CD4-positive, alpha-beta T cell treated with Interleukin-4 for 4 hours (primary cell): ENCODE data around the gene SPATS2L.

Experiments
- DNase-seq: peaks from one replicate; pipeline ENCODE4 v3.0.0-alpha.2; 2020

The SPATS2L gene

DNA sequence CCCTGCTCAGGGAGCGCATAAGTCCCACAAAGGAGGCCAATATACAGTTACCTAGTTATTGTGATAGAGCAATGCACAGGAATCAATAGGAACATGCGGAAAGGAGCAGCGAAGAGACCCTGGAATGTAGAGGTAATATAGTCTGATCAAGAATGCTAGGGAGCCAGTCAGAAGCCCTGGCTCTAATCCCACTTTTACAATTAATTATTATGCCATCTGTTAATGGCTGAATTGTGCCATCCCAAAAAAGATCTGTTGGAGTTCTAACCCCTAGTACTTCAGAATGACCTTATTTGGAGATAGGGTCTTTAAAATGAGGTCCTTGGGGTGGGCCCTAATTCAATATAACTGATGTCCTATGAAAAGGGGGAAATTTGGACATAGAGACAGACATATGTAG is 7.7 kb upstream of the SPATS2L start:
- DNase-seq, result no peak

DNA sequence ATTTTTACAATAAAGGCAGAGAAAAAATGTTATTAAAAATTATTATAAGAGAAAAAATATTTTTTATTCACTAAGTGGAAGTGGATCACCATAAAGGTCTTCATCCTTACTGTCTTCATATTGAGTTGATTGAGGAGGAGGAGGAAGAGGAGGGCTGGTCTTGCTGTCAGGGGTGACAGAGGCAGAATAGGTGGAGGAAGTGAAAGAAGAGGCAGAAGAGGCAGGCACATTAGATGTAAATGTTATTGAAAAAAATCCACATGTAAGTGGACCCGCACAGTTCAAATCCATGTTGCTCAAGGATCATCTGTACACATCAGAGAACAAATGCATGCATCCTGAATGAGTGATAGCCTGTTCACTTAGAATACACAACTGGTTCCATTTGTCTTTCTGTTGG is 6.4 kb upstream of the SPATS2L start:
- no peak for DNase-seq

DNA sequence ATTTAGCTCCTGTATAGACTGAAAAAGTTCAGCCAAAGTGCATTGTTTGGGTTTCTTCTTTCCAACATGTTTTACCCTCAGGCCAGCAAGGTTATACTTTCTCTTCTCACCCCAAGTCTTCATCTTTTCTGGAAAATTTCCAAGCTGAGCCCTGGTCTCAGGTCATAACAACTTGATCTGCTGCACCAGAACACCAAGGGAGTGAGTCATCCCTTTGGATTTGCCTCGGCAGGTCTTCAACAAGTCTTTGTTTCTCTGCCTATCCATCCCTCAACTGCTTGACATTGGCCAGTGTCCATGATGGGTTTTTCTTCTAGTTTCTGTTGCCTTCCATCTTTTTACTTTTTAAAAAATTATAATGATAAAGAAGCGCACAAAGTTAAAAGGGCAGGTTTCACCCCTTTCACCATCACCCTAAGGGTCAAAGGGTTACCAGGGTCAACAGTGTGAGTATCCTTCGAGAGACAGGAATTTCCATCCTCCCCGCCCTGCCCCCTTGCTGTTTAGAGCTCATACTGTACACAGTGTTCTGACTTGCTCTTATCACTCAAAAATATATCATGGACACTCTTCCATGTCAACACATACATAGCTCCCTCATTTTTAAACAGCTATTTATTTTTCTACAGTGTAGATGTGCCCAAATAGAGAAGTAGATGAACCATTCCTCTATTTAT is 5.7 kb upstream of the SPATS2L start:
- DNase-seq, result no peak

DNA sequence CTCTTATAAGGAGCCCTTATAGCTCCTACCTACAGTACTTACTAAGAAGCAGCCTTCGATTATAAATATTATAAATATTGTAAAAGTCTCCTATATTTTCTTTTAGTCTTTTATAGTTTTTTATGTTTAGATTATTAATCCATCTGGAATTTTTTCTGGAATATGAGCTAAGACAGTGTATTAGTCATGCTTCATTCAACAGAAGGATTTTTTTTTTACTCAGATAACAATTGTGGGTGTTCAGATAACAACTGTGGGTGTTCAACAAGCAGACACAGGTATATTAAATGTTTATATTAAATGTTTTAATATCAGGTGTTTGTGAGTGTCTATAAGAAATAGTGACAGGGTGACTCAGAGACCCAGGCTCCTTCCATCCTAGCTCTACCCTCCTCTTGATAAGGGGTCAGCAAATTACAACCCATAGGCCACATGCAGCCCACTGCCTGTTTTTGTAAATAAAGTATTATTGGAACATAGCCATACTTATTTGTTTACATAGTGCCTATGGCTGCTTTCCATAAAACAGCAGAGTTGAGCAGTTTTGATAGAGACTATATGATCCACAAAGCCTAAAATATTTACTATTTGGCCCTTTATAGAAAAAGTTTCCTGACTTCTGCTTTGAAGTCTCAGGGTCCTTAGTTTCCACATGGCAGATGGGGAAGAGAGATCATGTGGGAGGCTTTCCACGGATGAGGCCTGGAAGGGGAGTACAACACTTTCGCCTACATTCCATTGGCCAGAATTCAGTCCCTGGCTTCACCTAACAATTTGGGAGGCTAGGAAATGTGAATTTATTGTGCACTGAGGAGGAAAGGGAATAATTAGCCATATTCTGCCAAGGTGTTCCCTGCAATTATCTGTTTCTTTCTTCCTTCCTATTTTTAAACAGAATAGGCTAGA is 4.3 kb upstream of the SPATS2L start:
- no peak for DNase-seq

DNA sequence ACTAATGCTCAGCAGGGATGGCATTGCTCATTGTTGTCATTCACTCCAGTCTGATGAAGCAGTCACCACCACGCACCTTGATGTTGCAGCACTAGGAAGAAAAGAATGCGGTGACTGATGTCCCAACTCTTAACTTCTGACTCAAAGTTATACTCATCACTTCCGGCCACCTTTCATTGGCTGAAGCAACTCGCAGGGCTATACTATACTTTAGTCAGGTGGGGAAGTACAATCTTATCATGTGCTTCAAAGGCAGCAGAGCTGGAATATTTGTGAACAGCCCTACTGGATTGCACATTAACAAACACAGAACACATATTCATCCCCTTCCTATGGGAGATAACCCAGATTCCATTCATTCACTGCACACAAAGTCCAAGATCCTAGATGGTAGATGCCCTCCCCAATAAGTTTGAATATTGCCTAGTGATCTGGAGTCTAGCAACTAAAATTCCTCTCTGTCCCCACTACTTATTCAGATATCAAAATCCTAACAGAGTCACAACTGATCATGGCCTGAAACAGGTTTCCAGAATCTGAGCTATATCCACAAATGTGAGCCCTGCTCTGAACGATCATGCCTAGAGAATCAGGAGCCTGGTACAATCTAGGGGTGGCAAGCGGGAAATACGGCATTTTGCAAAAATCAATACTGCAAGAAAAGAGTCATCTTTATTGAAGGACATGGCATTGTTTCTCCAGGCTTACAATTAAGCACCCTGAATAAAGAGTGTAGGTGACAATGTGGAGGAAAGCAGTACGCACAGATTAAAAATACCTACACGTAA is 3.4 kb upstream of the SPATS2L start:
- DNase-seq, result no peak

DNA sequence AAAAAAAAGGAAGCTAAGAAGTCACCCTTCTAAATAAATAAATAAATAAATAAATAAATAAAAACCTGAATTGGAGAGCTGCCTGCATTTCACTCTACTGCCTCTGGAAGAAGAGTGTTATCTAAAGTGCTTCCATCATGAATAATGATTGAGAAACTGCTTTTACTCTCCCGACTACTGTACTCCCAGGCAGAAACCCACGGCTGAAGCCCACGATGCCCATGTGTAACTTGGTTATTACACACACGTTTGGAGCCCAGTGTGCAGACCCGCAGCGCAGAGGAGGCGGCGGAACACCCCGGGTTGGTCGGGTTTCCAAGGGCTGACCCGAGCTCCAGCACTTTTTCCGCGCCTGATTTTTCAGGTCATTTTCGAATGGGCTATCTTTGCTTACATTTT is 697 bp upstream of the SPATS2L start:
- no peak for DNase-seq

DNA sequence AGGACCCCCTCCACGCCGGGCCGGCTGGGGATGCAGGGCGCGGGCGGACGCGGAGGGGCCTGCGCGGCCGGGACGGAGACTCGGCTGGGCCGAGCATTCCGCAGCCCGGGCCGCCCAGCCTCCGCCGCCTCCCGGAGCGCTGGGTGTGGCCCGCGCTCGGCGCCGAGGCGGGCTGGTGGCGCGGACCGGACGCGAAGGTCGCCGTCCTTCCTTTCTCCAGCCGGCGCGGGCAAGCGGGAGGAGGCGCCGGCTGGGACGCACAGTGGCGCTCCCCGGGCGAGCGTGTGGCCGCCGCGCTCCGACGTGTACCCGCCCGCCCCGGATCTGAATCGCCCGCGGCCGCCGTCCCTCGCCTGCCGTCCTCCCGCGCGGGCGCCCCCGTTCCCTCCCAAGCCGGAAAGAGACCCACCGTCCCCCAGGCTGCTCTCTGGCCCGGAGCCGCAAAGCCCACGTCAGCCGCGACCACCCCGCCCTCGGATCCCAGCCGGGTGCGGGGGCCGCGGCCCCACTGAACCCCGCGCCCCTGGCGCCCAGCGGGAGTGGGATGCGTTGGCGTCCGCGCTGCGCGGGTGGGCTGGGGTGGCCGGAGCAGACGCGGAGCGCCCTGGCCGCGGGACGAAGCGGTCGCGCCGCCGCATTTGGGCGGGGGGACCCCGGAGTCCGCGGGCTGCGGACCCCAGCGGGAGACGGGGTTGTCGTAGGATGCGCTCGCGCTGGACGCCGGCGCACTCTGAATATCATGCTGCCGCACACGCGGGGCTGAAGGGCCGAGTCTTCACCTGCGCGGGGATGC is 634 bp downstream of the SPATS2L start:
- DNase-seq, result peak; percentile 14

DNA sequence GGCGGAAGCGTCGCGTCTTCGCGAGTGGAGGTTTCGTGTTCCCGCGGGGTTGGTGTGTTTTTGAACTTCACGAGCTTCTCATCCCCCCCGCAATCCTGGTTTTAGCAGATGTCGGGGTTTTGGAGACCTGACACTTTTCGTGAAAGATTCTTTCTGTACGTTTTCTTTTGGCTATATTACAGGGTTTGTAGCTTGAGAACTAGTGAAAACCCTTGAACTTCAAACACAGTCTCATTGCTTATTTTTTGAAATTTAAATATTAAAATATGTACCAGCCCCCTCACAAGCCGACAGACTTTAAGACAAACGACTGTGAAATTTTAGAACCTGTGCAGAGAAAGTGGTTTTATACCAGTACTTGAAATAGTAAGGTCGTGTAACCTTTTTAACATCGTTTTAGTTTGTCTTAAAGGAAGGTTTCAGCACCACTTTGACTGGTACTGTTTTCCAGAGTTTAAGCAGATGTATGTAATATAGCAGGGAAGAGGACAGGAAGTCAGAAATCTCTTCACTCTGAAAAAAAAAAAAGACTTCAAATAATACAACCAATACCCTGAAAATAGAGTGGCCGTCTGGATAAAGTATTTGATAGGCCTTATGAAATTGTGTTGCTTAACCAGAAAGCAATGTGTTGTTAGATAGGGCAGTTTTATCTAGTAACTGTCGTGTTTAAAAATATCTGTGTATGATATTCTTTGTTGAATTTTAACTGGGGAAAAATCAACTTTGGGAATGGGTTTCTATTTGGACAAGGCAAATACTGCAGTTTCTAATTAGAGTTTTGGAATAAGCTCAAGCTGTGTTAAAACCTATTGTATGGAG is 1.4 kb downstream of the SPATS2L start:
- DNase-seq, result no peak

DNA sequence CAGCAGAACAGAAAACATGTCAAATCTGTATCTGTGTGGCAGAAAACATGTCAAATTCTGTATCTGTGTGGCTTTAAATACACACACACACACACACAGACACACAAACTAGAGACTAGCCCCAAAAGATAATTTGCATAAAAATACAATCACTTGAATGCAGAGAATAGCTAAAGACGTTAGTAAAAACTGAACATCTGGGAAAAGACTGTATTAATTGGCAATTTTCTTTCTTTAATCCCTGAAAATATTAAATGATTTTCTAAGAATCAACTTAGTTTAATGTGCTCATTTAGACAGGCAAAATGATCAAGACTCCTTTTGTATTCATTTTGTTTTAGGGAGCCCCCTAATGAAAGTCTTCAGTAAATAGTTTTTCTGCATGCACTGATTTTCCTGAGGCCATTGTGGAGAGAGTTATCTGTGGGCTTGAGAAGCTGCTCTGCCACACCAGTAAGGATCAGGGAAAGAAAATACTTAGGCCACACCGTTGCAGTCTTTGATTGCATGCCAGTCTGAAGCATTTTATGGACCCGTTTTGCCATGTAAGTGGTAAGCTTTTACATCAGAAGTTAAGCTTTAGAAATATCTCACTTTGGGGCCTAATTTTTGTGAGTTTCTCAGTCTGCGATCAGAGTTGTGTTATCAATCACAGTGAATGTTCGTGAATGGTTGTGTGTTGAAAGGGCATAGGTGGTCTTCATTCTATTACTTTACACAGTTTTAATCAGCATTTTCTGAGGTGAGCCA is 2.2 kb downstream of the SPATS2L start:
- DNase-seq, result no peak

DNA sequence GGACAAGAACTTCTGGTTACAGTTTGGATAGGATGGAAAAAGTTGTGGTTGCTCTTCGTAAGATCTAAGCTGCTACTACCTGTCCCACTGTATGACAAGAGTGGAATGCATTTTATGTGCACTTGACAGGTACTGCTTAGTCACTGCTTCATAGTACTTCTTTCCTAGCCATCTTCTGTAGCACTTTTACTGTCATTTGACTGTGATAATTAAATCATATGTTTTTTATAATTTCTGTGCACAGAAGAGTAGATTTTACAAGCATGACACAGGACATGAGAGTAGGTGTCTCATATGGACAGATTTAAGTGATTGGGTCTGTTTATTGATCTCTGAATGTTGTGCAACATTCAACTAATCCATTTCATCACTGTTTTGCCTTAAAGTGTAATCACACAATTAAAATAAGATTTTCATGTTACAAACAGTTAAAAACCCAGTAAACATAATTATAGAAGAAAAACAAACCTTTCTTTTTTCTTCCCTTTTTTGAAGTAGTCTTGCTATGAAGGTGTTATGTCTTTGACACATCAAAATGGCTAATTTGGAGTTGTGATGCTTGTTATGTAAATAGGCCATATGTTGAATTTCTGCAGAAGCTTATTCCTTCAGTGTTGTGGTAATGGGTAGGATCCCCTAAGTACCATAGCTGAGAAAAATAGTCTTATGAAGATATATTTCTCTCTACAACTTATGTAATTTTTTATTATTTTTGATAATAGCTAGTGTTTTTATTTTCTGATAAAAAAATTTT is 3.0 kb downstream of the SPATS2L start:
- DNase-seq, result no peak

DNA sequence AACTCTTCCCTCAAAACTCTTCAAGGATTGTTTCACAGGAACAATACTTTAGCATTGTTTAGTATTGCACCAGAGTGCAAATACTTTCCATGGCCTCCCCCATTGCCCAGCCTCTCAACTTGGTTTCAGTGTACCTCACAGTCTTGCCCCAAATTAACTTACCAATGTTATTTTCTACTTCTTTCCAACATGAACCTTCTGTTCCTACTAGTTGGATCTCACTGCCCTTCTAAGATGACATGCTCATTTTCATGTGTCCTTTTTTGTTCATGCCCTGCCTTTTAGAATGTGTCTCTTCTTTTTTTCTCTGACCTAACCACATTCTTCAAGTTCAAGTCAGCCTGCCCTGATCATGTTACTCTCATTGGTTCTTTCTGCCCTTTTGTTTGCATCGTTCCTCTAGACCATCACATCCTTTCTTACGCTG is 4.1 kb downstream of the SPATS2L start:
- DNase-seq, result no peak

DNA sequence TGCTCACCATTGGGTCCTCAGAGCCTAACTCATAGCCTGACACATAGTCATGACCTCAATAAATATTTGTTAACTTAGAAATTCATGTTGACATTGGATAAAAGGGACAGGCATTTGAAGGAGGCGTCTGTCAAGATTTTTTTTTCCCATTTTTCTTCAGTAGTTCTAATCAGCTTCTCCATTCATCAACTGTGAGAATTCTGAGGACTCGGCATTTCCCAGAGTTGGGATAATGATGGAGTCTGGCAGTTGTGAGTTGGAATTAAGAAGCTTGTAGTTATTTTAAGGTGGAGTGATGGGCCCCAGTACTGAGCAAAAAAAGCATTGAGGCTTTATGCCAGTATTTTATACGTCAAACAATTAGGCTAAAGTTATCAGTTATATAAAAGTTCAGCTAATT is 4.6 kb downstream of the SPATS2L start:
- no peak for DNase-seq

DNA sequence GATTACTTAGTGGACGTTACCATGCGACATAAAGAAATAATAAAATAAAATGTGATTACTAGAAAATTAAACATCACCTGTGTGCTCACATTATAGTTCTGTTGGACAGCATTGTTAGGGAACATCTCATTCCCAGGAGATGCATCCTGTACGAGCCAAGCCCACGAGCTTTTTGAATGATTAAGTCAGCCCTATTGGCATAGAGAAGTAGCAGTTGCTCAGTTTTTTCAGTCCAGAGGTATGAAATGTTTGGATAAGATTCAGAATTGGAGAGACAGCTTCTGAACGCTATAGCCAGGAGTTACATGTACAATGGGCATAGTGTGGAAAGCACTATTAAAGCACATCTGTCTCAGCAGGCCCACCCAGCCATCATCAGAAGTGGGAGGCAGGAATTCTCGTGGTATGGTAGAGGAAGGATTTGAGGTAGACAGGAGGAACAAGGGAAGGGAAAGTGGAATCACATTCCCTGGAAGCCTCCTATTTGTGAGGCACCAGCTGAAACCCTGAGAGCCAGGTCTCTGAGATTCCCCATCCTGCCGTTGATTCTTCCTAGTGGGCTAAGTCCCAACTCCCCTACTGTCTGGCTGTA is 8.6 kb downstream of the SPATS2L start:
- no peak for DNase-seq

DNA sequence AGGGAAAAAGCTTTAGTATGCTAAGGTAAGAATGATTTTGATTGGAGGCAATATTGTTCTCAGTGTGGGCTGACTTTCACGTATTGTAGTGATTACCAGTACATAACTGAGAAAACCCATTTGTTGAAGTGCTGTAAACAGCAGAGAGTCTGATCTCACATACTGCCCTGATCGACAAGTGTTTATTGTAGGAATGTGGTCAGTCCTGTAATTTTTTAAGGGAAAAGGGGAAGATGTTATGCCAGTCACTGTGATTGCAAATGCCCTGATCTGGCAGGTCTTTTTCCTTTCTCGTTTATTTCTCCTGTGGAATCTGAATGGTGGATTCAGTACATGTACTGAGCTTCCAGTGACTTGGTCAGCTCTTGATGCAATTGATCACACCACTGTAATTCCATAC is 11.5 kb downstream of the SPATS2L start:
- no peak for DNase-seq

DNA sequence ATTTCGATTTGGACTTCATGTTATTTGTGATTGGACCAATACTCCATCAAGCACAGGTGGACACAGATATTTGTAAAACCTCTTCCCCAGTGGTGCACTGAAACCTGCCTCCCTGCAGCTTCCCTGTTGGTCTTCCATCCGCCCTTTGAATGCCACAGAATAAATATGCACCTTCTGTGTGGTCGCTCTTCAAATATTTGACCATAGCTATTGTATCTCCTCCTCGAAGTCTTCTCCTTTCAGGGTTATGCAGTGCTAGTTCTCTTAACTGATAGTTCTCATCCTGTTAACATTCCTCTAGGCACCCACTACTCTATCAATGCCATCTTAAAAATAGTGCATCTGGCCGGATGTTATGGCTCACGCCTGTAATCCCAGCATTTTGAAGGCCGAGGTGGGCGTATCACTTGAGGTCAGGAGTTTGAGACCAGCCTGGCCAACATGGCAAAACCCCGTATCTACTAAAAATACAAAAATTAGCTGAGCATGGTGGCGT is 12.5 kb downstream of the SPATS2L start:
- DNase-seq, result no peak

DNA sequence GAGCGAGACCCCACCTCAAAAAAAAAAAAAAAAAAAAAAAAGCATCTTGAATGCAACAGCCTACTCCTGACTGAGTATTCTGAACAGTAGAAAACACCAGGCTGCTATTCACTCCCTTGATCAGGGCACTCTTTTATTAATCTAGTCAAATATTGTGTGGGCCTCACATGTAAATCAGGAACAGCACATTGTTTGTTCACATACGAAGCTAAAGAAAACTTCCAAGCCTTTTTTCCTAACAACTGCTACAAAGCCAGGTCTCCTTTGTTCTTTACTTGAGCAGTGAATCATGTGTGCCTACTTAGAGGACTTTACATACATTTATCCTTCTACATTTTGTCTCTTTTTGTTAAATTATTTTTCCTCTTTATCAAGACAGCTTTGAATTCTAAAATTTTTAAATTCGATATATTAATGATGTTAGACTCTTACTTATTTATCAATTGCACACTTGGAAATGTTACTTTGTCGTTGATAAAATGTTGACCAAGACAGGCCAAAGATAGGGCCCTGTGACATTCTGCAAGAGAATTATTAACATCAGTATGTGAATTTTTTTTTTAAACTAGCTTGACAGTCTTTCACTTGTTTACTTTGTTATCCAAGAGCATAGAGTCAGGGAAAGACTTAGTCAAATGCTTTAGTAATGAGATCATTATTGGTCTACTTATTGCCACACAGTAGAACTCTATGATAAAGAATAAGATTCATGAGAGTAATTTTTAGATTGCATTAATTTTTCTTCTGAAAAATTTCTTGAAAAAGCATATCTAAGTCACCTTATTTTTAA is 13.2 kb downstream of the SPATS2L start:
- no peak for DNase-seq

DNA sequence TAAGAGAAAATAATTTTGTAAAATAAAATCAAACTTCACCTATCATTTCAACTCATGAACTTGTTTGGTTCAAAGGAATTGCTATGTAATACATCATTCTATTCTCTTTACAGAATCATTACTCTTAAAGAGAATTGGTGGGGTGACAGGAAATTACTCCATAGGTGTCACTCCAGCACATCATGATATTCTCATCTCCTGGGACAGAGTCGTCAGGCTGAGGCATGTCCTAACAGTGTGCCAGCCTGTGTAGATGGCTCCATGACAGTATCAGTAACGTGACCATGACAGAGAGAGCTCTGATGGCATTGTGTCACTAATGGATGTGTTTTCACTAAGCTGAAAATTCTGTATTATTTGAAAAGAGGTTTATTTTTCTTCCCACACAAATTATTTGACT is 13.9 kb downstream of the SPATS2L start:
- DNase-seq, result no peak

DNA sequence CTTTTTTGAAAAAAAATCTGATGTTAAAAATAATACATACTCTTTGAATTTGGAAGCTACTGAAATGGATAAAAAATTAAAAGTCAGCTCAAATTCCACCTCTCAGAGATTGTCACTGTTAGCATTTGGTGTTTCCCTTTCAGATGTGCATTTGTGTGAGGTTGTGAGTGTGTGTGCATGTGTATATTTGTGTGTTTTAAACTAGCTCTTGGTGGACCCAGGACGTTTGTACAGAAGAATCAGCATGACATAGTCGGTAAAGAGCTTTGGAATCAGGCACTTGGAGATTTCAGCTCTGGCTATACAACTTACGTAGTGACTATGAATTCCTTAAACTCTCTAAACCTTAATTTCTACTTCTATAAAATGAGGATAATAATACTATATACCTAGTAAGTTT is 14.5 kb downstream of the SPATS2L start:
- no peak for DNase-seq
